Stomach (tissue), 4 donors: ENCODE data around the gene TEX2.

Experiments
- POLR2A ChIP-seq, 4 donors: fragments of 450-650 bp; IDR thresholded peaks; one replicate each; pipeline ENCODE4 v1.6.1; 2016; ENCODE audit warnings: antibody characterized with exemption in 4 of 4, control low read depth in 2 of 4, mild to moderate bottlenecking in 1 of 4, moderate library complexity in 1 of 4
- POLR2AphosphoS5 ChIP-seq, 3 donors: sonication (generic); formaldehyde crosslinking; IDR thresholded peaks; one replicate each; pipeline ENCODE4 v1.6.1; 2016; ENCODE audit warnings: antibody characterized with exemption in 3 of 3
- TF ChIP-seq, protein P1 (sequence below), 7 experiments: fragments of 450-650 bp in 4 of 7; fragments of 200-600 bp in 3 of 7; sonication (generic) in 3 of 7; IDR thresholded peaks; one replicate each; pipeline ENCODE4 v1.5.1; 2016 to 2019; ENCODE audit warnings: antibody characterized with exemption in 7 of 7, control low read depth in 2 of 7, mild to moderate bottlenecking in 1 of 7

DNA sequence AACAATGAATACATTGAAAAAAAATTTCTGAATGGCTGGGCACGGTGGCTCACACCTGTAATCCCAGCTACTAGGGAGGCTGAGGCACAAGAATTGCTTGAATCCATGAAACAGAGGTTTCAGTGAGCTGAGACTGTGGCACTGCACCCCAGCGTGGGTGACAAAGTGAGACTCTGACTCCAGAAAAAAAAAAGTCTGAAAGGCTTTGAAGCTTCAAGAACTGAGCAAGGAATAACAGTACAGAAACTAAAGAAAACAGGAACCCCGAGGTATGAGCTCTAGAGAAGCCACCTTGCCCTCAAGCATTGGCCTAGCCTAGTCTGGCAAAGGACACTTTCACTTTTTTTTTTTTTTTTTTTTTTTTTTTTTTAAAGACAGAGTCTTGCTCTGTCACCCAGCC is 45.0 kb downstream of the TEX2 start:
- TF ChIP-seq, protein P1, sequence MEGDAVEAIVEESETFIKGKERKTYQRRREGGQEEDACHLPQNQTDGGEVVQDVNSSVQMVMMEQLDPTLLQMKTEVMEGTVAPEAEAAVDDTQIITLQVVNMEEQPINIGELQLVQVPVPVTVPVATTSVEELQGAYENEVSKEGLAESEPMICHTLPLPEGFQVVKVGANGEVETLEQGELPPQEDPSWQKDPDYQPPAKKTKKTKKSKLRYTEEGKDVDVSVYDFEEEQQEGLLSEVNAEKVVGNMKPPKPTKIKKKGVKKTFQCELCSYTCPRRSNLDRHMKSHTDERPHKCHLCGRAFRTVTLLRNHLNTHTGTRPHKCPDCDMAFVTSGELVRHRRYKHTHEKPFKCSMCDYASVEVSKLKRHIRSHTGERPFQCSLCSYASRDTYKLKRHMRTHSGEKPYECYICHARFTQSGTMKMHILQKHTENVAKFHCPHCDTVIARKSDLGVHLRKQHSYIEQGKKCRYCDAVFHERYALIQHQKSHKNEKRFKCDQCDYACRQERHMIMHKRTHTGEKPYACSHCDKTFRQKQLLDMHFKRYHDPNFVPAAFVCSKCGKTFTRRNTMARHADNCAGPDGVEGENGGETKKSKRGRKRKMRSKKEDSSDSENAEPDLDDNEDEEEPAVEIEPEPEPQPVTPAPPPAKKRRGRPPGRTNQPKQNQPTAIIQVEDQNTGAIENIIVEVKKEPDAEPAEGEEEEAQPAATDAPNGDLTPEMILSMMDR (IDR thresholded peaks at IDR 0.05), result no peak
- TF ChIP-seq POLR2A (IDR thresholded peaks at IDR 0.05), result no peak
- no peak for TF ChIP-seq POLR2AphosphoS5 (IDR thresholded peaks at IDR 0.05)
